GM19035 (cell line): ENCODE measurements around the gene ETF1.

Source experiments
- ATAC-seq: cut with Tn5 transposase; IDR thresholded peaks from one replicate; pipeline ENCODE4 v1.9.1; 2021; ENCODE audit not compliant: unreplicated experiment

Gene ETF1

DNA sequence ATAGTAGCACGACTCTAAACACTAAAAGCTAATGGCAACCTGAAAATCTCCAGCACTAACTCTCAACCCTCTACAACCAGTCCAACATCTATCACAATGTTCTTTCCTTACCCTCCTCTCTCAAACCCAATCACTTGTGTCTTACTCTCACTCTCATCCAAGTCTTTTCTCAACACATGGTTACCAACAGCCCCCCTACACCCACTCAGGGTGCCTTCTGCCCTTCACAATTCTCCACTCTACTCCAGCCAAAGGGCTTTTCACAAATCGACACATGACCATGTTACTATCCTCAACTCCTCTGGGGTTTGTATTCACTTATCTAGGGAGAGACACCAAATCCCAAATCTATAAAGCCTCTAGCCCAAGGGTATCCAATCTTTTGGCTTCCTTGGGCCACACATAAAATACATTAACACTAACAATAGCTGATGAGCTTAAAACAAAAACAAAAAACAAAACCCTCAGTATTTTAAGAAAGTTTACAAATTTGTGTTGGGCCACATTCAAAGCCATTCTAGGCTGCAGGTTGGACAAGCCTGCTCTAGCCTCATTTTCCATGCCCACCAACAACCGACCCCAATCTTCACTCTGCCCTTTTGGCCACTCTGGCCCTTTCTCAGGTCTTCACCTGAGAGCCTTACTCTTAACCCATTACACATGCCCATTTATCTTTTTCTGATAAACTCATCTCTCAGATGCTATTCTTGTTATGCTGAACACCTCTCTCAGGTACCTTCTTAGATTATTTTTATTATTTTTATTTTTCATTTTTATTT, 20.5 kb upstream of the ETF1 start:
- ATAC-seq = no peak

DNA sequence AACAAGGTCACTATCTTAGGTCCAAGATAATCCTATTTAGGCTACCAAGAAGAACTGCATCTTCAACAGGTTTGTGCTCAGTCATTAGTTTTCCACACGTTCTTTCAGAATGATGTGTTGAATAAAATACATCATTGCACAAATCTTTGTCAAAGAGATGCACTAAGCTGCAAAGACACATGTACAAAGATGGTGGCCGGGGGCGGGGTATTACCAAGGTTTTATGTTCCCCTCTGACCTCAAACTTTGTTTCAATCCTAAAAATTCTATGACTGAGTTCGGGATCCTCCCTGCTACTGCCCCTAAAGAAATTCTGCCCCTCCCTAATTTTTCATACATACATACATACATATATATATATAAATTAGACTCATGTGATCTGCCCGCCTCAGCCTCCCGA, 17.9 kb upstream of the ETF1 start:
- ATAC-seq = no peak

DNA sequence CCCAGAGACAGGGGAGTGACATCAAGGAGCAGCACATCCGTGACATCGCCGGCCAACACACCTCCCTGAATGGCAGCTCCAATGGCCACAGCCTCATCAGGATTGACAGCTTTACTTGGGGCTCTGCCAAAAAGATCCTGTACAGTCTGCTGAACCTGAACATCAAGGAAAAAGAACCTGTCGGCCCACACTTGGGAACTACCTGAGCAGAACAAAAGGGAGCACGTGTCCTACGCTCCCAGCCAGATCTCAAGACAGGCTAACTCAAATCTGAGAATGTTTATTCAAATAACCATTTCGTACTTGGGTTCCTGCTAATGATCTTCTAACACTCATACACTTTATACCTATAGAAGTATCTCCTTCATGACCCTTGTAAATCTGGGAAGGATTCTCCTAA, 16.9 kb upstream of the ETF1 start:
- no peak for ATAC-seq

DNA sequence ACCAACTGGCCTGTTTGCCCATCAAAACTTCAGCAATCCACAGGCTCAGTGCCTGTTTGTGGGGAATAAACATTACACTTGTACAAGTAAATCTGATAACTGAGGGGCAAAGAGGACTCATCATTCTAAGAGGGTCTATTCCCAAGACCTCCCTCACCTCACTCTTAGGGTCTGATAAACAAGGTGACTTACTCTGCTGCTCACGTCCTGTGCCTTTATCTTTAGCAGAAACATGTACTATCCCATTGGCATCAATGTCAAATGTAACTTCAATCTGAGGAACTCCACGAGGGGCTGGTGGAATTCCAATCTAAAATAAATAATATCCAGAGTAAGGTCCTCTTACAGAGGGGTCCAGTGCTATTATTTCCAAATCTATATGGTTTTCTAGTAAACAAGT, 14.6 kb upstream of the ETF1 start:
- ATAC-seq = no peak

DNA sequence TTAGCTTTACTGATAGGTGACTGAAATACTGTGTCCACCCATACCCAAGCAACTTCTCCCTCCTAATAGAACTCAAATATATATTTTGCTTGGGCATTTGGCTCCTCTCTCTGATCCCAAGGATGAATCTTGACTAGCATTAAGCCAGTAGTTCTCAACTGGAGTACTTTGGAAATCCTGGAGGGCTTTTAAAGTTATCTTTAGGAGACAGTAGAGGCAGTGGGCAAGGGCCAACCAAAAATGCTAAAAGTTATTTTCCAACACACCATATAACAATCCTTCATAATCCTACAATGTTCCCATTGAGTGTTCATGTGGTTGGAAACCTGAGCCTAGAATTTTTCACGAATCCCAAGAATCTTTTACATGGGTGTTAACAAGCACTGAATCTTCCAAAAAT, 11.1 kb upstream of the ETF1 start:
- no peak for ATAC-seq

DNA sequence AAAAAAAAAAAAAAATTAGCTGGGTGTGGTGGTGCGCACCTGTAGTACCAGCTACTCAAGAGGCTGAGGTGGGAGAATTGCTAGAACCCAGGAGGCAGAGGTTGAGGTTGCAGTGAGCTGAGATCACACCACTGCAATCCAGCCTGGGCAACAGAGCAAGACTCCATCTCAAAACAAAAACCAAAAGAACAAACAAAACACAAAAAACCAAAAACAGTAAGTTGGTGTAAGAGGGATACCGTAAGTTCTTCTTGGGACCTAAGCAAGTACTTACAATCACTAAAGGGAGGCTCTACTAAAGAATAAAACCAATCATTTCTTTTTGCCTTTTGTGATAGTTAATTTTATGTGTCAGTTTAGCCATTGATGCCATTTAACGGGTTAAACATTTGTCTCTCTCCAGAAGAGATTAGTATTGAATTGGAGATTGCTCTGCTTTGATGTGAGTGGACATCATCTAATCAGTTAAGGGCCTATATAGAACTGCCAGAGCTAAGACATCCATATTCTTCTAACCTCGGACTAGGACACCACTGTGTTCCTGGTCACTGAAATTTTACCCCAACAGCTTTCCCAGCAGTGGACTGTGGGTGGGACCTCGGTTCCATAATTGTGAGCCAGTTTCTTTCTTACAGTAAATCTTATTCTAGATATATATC, 10.5 kb upstream of the ETF1 start:
- ATAC-seq = no peak

DNA sequence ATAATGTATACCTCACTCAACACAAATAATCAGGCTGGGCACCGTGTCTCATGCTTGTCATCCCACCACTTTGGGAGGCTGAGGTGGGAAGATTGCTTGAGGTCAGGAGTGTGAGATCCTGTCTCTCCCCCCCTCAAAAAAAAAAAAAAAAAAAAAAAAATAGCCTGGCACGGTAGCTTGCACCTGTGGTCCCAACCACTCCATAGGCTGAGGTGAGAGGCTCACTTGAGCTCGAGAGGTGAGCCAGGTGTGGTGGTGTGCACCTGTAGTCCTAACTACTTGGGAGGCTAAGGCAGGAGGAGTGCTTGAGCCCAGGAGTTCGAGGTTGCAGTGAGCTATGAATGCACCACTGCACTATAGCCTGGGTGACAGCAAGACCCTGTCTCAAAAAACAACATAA, 9.6 kb upstream of the ETF1 start:
- no peak for ATAC-seq

DNA sequence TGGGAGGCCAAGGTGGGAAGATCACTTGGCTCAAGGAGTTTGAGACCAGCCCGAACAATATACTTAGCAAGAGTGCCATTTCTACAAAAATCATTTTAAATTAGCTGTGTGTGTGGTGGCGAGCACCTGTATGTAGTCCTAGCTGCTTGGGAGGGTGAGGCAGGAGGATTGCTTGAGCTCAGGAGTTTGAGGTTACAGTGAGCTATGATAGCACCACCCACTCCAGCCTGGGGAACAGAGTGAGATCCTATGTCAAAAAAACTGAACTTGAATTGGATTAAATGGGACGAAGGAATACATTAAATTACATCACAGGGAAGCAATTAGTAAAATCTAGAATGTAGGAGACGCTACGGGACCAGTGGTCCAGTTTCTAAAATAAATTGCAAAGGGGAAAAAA, 6.4 kb upstream of the ETF1 start:
- ATAC-seq = no peak

DNA sequence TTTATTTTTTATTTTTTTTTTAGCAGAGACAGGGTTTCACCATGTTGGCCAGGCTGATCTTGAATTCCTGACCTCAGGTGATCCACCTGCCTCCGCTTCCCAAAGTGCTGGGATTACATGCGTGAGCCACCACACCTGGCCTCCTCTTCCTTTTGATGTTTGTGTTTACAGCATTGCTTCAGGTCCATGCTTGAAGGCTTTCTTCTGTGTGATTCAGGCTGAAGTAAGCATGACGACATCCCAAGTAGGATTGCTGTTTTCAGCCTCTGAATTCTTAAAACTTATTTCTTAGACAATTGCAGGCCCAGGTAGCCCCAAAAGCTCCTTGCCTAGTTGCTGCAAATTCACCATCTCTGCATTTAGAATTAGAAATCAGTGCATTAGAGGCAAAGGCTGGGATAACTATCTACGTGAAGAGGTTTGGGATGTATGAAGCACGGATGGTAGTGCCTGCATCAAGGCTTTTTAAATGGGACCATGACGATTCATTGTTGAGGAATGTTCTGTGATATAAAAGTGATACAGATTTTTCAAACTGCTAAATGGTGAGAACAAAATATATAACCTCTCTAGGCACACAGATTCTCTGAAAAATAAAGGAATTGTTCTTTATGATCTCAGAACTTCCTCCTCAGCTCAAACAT, 3.0 kb upstream of the ETF1 start:
- ATAC-seq = no peak

DNA sequence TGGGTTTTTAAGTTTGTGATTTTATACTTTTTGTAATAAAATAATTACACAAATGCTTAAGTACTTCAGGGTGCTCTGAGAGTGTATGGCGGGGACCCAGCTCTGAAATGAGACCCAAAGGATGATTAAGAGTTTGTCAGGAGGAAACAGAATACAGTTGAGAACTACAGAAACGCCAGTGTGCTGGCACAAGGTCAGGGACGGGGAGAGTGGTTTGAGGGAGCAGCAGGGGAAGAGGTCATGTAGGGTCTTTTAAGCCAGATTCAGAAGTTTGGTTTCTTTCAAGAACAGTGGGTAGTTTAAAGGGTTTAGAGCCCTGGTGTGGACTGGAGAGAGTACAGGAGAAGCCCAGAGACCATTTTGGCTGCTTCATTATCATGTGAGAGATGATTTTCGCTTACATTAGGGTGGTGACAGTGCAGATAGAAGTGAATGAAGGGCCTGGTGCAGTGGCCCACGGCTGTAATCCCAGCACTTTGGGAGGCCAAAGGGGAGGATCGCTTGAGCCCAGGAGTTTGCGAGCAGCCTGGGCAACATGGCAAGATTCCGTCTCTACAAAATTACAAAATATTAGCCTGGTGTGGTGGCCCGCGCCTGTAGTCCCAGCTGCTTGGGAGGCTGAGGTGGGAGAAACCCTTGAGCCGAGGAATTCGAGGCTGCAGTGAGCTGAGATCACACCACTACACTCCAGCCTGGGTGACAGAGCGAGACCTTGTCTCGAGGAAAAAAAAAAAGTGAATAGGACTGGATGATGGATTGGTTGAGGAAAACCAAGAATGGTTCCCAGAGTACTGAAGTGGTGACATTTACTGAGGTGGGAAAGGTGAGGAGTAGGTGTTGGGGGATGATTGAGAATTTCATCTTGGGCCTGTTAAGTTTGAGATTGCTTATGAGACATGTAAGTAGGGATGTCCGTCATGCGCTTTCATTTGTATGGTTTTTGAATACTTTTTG, 1.4 kb upstream of the ETF1 start:
- ATAC-seq = no peak

DNA sequence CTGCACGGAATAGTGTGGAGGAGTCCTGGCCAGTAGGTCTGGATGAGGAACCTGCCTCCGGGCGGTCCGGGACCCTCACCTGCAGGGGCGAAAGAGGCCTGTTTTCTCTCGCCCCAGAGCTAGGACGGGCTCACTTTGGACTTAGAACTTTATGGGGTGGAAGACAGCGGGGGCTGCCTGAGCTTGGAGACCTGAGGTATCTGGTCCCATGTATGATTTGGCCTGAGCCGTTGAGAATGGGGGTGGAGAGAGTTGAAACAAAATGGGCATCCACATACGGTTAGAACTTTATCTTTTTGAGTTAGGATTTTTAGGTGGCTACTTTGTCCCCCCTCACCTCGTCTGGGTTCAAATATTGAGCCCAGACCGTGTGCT, 681 bp upstream of the ETF1 start:
- ATAC-seq = peak; percentile 44

DNA sequence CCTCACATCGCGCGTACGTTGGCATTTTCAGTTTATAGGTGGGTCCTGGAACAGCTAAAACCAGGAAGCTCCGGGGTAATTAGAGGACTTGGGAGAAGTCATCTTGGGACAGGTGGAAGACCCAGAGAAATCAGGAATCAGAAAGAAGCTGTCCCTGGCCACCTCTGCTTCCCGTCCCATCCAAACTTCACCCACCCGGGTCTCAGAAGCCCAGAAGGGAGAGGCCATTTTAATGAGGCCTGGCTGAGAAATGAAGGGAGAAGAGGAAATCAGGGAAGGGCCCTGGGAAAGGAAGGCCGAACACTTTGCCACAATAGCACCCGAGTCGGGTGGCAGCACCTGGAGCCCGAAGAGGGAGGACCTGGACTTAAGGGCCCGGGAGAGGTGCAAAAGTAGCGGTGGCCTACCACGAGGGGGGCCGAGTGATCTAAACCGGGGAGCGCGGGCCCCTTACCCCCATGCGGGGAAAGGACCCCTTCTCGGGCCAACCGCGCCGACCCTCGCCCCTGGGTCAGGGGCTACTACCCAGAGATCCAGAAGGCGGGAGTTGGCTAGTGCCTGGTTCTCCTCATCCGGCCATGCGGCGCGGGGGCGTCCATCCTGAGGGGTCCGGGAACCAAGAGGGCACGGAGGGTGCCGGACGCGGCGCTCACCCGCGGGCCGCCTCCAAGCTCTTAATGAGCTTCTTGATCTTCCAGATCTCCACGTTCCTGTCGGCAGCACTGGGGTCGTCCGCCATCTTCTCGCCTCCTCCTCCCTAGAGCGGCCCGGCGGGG, 668 bp downstream of the ETF1 start:
- ATAC-seq = no peak

DNA sequence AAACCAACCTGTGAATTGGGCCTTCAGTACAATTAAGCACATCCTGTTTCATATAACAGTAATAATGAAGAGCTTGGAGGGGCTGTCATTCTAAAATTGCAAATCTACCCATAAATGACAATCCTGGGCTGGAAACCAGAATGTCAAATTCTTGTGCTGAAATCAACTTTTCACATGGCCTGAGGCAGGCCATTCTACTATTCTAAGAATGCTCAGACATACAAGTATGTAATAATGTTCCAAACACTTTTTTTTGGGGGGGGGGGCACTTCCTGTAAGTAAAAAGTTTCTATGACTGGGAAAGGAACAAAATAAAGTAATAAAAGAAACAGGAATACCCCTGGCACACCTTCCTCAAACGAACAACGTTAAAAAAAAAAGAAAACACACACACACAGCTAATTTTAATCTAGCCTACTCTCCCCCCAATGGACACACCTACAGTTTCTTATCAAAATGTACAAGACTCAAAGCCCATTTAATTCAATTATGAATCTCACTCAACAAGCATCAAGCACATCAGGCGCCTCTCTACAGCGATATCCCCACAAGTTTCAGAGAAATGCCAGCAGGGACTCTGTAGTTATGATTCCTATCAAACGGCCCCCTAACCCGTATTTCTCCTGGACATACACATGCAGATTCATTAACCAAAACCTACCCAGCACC, 1.4 kb downstream of the ETF1 start:
- no peak for ATAC-seq

DNA sequence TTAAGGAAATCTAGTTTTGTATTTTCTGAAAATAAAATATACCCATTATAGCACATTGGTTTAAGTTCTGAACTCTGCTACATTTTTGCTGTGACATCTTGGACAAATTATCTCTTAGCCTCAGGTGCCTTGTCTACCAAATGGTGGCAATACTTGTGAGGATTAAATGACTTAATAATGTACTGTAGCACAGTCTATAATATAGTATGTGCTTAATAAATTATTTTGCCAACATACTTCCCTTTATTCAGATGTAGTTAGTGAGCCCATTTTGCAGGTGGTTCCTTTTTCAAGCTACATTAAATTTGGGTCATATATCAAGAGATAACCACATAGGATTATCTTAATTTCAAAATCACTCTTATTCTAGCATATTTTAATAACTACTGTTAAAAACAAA, 3.2 kb downstream of the ETF1 start:
- ATAC-seq = no peak

DNA sequence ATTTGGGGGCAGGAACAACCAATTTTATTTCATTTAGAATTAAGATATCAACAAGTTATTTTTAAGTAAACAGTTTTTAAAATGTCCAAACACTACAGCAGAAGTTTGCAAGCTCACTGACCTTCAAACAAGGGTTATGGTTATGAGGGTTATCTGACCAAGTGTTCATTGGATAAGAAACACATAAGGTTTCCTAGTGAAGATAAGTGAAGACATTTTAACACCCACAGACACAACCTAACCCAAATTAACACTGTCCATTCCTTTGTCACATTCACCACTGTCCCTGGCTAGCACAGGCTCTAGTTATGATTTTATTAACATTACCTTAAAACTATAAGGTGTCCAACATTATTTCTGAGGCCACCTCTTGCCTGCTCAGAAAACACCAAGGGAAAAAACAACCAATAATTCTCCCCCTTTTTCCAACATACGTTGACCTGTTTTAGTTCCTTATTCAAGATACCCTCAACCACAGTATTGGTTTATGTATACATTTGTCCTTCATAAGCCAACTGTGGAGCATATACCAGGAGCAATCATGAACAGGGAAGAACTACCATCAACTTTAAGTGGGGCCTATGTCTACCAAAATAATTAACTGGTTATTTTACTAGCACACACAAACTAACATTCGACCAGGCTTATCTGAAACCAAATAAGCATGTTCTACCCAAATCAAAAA, 4.0 kb downstream of the ETF1 start:
- ATAC-seq = no peak

DNA sequence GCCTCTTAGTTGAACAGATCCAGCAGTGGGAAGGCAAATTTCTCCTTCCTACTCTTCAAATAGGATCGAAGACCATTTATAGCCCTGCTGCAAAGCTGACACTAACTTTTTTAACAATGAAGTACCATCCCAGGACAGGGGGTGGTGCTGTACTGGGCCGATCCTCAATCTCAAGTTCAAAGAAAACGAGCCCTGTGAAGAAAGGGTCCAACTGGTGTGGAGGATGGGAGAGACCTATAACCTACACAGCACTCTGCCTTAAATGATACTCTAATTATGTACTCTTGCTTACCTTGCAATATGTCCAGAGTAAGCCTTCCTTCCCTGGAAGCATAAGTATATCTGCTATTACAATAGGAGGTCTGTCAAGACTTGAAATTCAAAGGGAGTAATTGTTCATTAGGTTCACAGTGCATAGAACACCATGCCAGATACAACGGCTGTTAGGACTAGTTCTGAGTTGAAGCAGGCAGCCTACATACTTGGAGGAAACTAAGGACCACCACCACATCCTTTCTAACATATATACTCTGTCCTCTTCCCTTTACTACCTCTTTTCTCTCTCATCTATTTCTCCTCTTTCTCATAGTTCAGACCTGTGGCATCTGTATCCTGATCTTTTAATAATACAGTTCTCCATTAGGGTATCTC, 6.2 kb downstream of the ETF1 start:
- no peak for ATAC-seq

DNA sequence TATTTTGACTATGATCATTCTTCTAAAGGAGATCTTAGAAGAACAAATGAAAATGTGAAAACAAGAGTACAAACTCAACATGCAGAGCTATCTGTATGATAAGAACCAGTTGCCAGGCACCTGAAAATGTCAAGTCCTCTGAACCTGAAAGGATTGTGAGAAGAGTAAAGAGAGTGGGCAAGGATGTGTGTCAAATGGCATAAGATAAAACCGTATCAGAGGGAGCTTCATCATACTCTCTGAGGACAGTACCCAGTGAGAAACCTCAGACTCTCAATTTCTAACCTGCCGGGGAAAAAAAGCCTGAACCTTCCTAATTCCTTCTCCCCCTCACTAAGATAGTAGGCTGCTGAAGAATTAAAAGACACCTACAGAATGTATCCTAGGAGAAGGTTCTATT, 6.8 kb downstream of the ETF1 start:
- ATAC-seq = no peak

DNA sequence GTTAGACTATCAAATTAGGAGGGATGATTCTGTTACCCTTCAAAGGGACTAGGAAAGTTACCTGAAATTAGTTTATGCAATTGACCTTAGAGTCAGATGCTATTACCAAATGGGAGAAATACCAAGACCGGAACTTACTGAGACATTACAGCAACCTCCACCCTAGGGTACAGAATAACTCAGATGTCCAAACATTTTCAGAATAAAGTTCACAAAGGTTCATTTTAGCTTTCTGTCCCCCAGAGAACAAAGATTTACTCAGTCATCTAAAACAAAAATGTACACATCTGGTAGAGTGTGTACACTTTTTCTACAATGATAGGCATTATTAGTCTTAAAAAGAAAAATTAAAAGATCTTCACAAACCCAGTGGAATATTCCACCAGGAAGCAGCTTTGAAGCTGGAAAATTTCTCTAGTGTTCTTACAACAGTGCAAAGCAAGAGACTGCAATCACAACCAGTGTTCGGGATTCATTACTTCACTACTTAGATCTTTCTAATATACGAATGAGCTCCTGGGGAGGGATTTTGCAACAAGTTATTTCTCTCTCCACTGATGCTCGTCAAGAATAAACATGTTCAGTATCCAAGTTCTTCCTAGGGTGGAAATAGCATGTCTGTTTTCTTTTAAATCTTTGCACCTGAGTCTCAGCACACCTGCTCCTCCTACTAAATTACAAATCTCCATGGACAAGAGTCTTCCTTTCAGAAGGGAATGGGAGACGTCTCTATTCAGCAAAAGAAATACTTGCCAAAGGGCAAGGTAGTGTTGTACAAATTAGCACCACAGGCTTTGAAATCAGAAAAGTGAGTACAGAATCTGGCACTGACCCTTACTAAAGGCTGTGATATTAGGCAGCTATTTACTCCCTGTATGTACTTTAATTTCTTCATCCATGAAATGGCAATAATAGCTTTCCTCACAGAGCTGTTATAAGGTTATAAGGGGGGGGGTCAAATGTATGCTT, 8.8 kb downstream of the ETF1 start:
- no peak for ATAC-seq
